Measurements from ENCODE around the gene DSC3.
"Not testable (repeated sequence)": the region's sequence is repeated elsewhere in the genome, so short reads cannot be mapped to it uniquely, and the experiment has no call there.

DSC3 gene

DNA sequence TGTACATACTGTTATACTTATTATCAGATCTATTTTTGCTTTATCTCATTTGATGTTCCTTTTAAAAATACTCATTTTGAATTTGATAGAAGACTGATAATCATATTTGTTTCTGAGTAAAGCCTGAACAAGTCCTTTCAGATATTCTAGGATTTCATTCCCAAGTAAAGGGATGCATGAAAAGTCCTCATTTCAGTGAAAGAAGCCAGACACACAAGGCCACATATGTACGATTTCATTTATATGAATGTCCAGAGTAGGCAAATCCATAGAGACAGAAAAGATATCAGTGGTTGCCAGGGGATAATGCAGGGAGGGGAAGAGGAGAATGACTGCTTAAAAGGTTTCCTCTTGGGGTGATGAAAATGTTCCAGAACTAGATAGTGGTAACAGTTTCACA lies 53.4 kb downstream of the DSC3 start:
- peaks cover 5% of the 10 kb centered on the region for H3K4me1 Mint-ChIP-seq
- H3K36me3 Mint-ChIP-seq (ENCODE audit: low read depth), result no peaks in the 10 kb centered on the region
- no peak overlapping the region for H3K4me3 Mint-ChIP-seq
- H3K9me3 Mint-ChIP-seq, result no peaks in the 10 kb centered on the region
- H3K27ac Mint-ChIP-seq, result no peak overlapping the region
- TF ChIP-seq, protein P1, sequence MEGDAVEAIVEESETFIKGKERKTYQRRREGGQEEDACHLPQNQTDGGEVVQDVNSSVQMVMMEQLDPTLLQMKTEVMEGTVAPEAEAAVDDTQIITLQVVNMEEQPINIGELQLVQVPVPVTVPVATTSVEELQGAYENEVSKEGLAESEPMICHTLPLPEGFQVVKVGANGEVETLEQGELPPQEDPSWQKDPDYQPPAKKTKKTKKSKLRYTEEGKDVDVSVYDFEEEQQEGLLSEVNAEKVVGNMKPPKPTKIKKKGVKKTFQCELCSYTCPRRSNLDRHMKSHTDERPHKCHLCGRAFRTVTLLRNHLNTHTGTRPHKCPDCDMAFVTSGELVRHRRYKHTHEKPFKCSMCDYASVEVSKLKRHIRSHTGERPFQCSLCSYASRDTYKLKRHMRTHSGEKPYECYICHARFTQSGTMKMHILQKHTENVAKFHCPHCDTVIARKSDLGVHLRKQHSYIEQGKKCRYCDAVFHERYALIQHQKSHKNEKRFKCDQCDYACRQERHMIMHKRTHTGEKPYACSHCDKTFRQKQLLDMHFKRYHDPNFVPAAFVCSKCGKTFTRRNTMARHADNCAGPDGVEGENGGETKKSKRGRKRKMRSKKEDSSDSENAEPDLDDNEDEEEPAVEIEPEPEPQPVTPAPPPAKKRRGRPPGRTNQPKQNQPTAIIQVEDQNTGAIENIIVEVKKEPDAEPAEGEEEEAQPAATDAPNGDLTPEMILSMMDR (IDR thresholded peaks at IDR 0.05; ENCODE audit: unreplicated experiment in 3 of 3), result no peak
- peaks cover 6% of the 10 kb centered on the region for H3K27me3 Mint-ChIP-seq (ENCODE audit: low read depth)

DNA sequence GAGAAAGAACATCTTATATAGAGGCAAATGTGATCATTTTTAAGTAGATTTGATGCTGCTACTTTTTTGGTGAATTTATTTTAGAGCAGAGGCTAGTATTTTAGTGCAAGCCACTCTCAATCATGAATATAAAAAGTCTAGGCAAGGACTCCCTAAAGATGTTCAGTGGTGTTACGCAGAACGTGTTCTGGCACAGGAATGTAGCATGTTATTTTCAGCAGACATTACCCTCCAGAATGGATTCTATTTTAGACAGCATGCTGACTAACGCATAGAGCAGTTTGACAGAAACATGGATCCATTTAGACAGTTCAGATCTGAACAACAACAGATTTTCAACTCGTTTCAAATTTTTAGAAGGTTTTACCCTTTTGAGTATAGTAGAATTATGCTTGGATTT lies 54.1 kb downstream of the DSC3 start:
- Mint-ChIP-seq H3K4me1 (peaks cover 5% of the 10 kb centered on the region), H3K9me3 (no peaks in the 10 kb centered on the region), H3K4me3 (no peak overlapping the region), H3K27ac (no peak overlapping the region), H3K36me3 (ENCODE audit: low read depth) (no peaks in the 10 kb centered on the region), H3K27me3 (ENCODE audit: low read depth) (peaks cover 6% of the 10 kb centered on the region)
- TF ChIP-seq, protein P1 (IDR thresholded peaks at IDR 0.05; ENCODE audit: unreplicated experiment in 3 of 3), result no peak

DNA sequence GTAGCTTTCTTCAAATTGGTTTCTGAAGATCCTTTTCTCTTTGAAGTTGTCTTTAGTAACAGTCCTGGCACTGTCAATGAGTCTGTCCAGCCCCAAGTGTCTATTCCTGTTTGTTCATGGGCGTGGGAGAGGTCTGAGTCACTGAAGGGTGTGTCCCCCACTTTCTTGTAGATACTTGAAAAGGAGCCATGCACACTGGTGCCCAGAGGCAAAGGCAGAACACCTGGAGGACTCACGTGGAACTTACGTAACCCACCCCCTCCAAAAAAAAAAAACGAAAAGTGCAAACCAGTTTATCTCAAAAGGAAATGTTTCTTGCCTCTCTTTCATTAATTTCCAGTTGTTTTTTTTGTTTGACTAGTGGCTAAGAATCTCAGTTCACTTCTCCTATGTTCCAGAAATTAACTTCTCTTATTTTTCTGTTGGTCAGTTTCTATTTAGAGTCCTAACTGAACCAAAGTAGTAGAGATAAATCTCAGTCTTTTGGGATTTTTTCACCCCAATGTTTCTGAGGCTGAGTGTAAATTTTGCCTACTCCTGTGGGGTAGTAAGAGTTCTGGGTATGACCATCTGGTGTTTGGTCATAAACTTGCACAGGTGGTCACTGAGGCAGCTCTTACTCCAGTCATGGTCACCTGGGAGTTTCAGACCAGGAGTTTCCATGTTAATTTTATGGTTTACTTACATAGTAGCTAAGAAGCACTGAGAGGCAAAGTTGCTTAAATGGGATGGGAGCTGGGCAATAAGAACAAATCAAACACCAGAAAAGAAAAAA lies 54.9 kb downstream of the DSC3 start:
- Mint-ChIP-seq H3K9me3 (no peaks in the 10 kb centered on the region), H3K4me3 (no peak overlapping the region), H3K27me3 (ENCODE audit: low read depth) (peaks cover 6% of the 10 kb centered on the region), H3K36me3 (ENCODE audit: low read depth) (no peaks in the 10 kb centered on the region), H3K27ac (peak overlapping the region in 1 of 3 experiments; percentile 52), H3K4me1 (peaks cover 5% of the 10 kb centered on the region)
- TF ChIP-seq, protein P1 (IDR thresholded peaks at IDR 0.05; ENCODE audit: unreplicated experiment in 3 of 3), result no peak

DNA sequence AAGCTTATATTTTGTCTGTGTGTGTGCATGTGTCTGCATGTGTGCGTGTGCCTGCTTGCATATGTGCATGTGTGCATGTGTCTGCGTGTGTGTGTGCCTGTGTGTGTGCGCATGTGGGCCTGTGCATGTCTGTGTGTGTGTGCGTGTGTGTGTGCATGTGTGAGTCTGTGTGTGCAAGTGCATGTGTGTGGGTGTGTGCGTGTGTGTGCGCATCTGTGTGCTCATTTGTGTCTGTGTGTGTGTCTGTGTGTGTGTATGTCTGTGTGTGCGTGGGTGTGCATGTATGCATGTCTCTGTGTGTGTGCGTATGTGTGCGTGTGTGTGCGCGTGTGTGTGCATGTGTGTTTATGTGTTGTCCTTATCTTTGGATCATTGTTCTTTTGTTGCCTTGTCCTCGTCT lies 56.8 kb downstream of the DSC3 start:
- Mint-ChIP-seq H3K4me1 (peaks cover 5% of the 10 kb centered on the region), H3K36me3 (ENCODE audit: low read depth) (no peaks in the 10 kb centered on the region), H3K27ac (no peak overlapping the region), H3K27me3 (ENCODE audit: low read depth) (peaks cover 3% of the 10 kb centered on the region), H3K4me3 (no peak overlapping the region), H3K9me3 (no peaks in the 10 kb centered on the region)
- TF ChIP-seq, protein P1 (IDR thresholded peaks at IDR 0.05; ENCODE audit: unreplicated experiment in 3 of 3), result no peak

DNA sequence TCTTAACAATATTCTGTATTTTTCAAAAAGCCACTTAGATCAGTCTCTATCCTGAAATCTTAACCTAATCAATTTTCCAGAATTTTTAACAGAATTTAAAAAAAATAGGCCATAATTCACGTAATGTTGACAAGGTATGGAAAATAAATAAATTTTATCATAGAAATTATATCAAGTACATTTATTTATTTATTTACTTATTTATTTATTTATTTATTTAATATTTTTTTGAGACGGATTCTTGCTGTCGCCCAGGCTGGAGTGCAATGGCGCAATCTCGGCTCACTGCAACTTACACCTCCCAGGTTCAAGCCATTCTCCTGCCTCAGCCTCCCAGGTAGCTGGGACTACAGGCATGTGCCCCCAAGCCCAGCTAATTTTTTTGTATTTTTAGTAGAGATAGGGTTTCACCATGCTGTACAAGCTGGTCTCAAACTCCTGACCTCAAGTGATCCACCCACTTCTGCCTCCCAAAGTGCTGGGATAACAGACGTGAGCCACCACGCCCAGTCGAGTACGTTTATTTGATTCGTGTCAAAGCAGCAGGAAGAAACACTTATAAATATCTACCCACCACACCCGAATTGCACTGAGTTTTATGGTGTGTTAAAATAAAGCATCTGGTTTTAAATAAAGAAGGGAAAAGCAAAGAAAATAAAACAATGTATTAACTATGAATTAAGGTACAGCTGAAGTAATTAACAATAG lies 60.1 kb downstream of the DSC3 start:
- Mint-ChIP-seq H3K27me3 (ENCODE audit: low read depth) (peaks cover 3% of the 10 kb centered on the region), H3K4me1 (peaks cover 3% of the 10 kb centered on the region), H3K36me3 (ENCODE audit: low read depth) (no peaks in the 10 kb centered on the region), H3K27ac (no peak overlapping the region), H3K4me3 (no peak overlapping the region), H3K9me3 (no peaks in the 10 kb centered on the region)
- TF ChIP-seq, protein P1 (IDR thresholded peaks at IDR 0.05; ENCODE audit: unreplicated experiment in 3 of 3), result no peak

DNA sequence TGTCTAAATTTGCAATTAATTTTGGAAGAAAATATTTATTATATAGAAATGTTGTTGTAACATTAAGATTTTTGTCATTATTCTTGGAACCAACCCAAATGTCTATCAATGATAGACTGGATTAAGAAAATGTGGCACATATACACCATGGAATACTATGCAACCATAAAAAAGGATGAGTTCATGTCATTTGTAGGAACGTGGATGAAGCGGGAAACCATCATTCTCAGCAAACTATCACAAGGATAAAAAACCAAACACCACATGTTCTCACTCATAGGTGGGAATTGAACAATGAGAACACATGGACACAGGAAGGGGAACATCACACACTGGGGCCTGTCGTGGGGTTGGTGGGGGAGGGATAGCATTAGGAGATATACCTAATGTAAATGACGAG lies 64.5 kb downstream of the DSC3 start:
- not testable (repeated sequence) for H3K27me3 Mint-ChIP-seq (ENCODE audit: low read depth); H3K4me1 Mint-ChIP-seq; H3K27ac Mint-ChIP-seq; H3K9me3 Mint-ChIP-seq; H3K4me3 Mint-ChIP-seq; H3K36me3 Mint-ChIP-seq (ENCODE audit: low read depth)

Data from nephron (organoid).